Hematopoietic multipotent progenitor cell treated with erythropoietin and hydrocortisone succinate and interleukin-3 and kit ligand, for 15 days (in vitro differentiated cells): ENCODE measurements around the gene OR14A2.
A peak's percentile ranks its signal among the peaks of the same experiment; 100 is the strongest.
"Not testable (repeated sequence)": the region's sequence is repeated elsewhere in the genome, so short reads cannot be mapped to it uniquely, and the experiment has no call there.

ENCODE experiments used
- DNase-seq: peaks from one replicate; pipeline ENCODE4 v3.0.0-alpha.2; 2015; ENCODE audit warnings: low spot score

Gene OR14A2

GRCh38 chr1:247748041-247748440, at the start of gene OR14A2:
Gene OR14A2 (minus strand): TSS chr1:247748141.
- no peak for DNase-seq

GRCh38 chr1:247797518-247797917, 49.6 kb upstream of the OR14A2 start:
- DNase-seq, result no peak

- no peak for DNase-seq
These were observed 21.7 kb upstream of the OR14A2 start for GRCh38 chr1:247769603-247770002.

- no peak for DNase-seq
These were observed 12.5 kb upstream of the OR14A2 start, which contains the start of gene OR1C1 for GRCh38 chr1:247760456-247760855. Gene OR1C1 (minus strand): TSS chr1:247760556. CDS start chr1:247758406, 2,150 bp downstream.

- not testable (repeated sequence) for DNase-seq
These were observed 6.4 kb upstream of the OR14A2 start for GRCh38 chr1:247754311-247754710.

- no peak for DNase-seq
These were observed 1.9 kb upstream of the OR14A2 start for GRCh38 chr1:247749870-247750269.

GRCh38 chr1:247747616-247748015, 325 bp downstream of the OR14A2 start:
- no peak for DNase-seq

- no peak for DNase-seq
These were observed 1.5 kb downstream of the OR14A2 start for GRCh38 chr1:247746391-247746935.

- not testable (repeated sequence) for DNase-seq
These were observed 5.7 kb downstream of the OR14A2 start for GRCh38 chr1:247742215-247742760.

- no peak for DNase-seq
These were observed 6.2 kb downstream of the OR14A2 start for GRCh38 chr1:247741756-247742155.

GRCh38 chr1:247740721-247741120, 7.2 kb downstream of the OR14A2 start:
- DNase-seq, result no peak

GRCh38 chr1:247738315-247738714, 9.6 kb downstream of the OR14A2 start, which contains the start of gene OR14K1:
Gene OR14K1 (plus strand): TSS chr1:247738615. CDS start chr1:247738615, 0 bp downstream.
- no peak for DNase-seq

- DNase-seq, result no peak
These were observed 26.7 kb downstream of the OR14A2 start for GRCh38 chr1:247721222-247721621.

- no peak for DNase-seq
These were observed 31.4 kb downstream of the OR14A2 start, which contains the start of gene OR6F1 for GRCh38 chr1:247716546-247716945. Gene OR6F1 (minus strand): TSS chr1:247716646. CDS start chr1:247712755, 3,891 bp downstream.

- no peak for DNase-seq
These were observed 34.2 kb downstream of the OR14A2 start for GRCh38 chr1:247713753-247714152.

GRCh38 chr1:247710681-247711080, 37.3 kb downstream of the OR14A2 start:
- not testable (repeated sequence) for DNase-seq

GRCh38 chr1:247701338-247701737, 46.6 kb downstream of the OR14A2 start:
- DNase-seq, result no peak

- peak; percentile 81 for DNase-seq
These were observed 66.5 kb downstream of the OR14A2 start for GRCh38 chr1:247681288-247681897.

- DNase-seq, result no peak
These were observed 67.8 kb downstream of the OR14A2 start for GRCh38 chr1:247680171-247680570.

- no peak for DNase-seq
These were observed 68.3 kb downstream of the OR14A2 start, which contains the start of gene OR13G1 for GRCh38 chr1:247679639-247680038. Gene OR13G1 (minus strand): TSS chr1:247679739. CDS start chr1:247673041, 6,698 bp downstream.
